C4-2B (cell line): ENCODE results near the gene TDRD3.

ENCODE experiments used
- CTCF ChIP-seq: fragments of 450-650 bp; conservative IDR thresholded peaks from 2 replicates; pipeline ENCODE4 v1.5.1; 2017; ENCODE audit warnings: mild to moderate bottlenecking
- ZFX ChIP-seq: fragments of 450-650 bp; IDR thresholded peaks from 2 replicates; pipeline ENCODE4 v1.6.1; 2017

- TF ChIP-seq CTCF (no peak), ZFX (no peak)
Observed at GRCh38 chr13:60370343-60370742, 26.7 kb upstream of the TDRD3 start.
